GM19239 (cell line): Measurements from ENCODE around the gene SOWAHA.

Source experiments
- DNase-seq: peaks from one replicate; pipeline ENCODE4 v3.0.0; 2011; ENCODE audit warnings: low spot score; ENCODE audit not compliant: insufficient read length
- FAIRE-seq: peaks from 2 replicates; lab custom pipeline; 2011; peaks lifted over from hg19 to GRCh38; lab: Jason Lieb, UNC

The SOWAHA gene

DNA sequence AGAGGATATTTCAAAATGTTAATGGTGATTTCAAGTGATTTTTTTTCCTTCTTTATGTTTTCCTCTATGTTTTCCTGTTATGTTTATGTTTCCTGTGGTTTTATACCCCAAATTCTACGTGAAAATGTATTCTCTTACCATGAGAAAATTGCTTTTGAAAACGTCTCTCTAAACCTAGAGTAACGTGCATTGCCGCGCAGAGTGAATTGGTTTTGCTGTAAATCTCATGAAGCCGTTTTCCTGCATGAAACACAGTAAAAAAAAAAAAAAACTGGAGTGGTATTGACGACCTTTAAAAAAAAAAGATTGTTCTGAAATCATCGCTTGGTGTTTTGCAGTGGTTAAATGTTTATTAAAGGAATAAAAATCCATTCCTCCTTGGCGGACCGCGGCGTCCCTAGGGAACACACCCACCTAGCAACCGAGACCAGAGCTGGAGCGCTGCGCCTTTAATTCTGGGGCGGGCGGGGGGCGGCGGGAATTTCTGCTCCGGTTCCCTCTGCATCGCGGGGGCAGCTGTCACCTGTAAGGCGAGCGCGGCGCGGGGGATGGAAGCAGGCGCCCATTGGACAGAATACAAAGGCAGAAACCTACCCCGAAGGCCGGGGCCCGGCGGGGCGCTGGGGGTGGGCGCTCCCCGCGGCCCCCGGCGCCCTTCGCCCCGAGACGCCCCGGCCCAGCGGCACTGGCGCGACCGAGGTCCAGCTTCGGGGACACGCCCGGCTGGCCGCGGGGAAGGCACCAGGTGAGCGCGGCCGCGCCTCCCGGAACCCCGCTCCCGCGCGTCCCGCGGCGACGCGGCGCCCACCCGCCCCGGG lies at the start of gene SOWAHA:
Gene SOWAHA (plus strand): TSS at position 522 of the 818 bp plus-strand sequence. CDS start 320 bp downstream, outside the sequence.
- DNase-seq (no peak), FAIRE-seq (no peak)

DNA sequence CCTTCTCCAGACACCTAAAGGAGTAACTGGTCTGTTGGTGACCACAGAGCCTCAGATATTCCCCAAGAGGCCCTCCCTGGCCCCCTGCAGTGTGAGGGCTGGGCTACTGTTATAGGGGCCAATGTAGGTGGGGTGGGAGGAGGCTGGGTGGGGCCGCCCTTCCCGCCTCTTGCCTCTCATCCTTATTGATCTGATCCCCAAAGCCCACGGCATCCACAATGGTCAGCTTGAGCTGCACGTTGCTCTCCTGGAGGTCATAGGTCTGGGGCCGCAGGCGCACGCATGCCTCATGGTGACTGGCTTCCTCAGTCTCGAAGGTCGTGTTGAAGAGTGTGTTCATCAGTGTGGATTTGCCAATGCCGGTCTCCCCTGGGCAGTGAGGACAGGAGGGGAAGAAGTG lies 49.1 kb upstream of the SOWAHA start:
- FAIRE-seq (no peak), DNase-seq (no peak)

- FAIRE-seq (no peak), DNase-seq (no peak)
These were observed 48.3 kb upstream of the SOWAHA start for GRCh38 chr5:132764671-132765238.

- no peak for DNase-seq
- FAIRE-seq: no peak
These were observed 47.6 kb upstream of the SOWAHA start for GRCh38 chr5:132765311-132766019.

DNA sequence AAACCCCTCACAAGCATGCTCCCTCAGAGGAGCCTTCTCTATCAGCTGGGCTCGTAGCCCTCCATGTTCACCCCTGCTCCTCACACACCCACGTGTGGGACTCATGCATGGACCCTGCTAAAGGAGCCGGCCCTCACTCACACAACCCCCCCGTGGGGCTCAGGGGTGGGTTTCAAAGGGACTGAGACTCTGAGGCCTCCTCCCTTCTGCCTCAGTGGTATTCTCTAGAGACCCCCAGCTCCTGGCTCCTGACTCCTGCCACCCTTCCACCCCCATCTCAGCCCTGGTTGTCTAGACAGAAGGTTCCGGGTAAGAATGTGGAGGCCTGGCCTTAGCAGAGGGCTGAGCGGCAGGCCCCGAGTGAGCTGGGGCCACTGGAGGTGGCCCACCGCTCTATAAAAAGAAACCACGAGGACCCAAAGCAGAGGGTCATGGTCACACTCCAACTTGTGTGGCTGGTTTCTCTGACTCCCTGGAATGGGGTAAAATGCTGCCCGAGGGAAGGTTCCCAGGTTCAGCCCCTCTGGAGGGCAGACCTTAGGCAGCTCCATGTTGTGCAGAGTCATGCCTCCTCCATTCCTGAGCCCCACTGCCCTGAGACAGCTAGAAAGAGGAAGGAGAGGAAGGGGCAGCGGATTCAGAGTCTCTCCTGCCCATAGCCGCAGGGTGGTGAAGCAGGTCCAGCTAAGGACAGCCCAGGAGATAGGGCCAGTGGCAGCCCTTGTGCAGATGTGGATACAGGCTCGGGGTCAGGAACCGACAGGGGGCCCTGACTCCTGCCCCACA lies 46.9 kb upstream of the SOWAHA start:
- FAIRE-seq (no peak), DNase-seq (no peak)

DNA sequence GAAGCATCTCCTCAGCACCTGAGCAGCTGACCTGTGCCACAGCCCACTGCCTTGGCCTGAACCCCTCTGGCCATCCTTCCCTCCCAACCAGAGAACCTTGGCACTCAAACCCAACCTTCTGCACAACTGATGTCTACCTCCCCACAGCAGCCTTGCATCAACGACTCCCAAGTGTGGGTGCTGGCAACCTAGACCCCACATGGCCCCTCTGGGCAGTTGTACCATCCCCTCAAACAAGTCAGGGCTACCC lies 46.4 kb upstream of the SOWAHA start:
- DNase-seq (no peak), FAIRE-seq (no peak)

GRCh38 chr5:132767150-132767549 lies 46.0 kb upstream of the SOWAHA start:
- no peak for DNase-seq
- no peak for FAIRE-seq

GRCh38 chr5:132768485-132768868 lies 44.6 kb upstream of the SOWAHA start:
- DNase-seq (no peak), FAIRE-seq (no peak)

DNA sequence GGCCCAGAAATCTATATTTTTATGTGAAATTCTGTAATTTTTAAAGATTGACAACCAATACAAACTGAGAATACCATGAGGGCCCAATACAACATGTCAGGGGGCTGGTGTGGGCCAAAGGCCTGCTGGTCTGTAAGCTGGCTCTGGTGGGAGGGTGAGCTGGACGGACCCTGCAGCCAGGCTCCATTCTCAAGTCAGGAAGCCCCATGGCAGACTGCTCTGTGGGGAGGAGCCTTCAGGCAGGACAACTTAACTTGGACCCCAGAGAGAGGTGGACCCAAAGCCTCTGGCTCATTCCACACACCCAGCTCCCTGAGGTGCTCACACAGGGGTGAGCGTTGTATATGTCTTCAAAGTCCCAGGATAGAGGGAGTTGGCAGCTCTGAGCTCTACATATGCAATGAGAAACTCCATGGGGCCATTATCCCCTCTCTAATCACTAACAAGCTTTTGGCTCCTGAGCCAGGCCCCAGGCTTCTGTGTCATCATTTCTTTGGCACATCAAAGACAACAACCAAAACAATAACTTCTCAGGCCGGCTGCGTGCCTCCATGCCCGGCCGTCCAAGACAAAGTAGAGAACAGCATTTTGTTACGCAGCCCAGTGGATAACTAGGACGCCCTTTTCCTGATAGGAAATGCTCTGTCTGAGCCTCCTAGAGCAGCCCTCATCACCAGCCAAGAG lies 42.5 kb upstream of the SOWAHA start:
- no peak for DNase-seq
- FAIRE-seq: no peak

GRCh38 chr5:132771503-132771998 lies 41.6 kb upstream of the SOWAHA start:
- FAIRE-seq (no peak), DNase-seq (no peak)

- DNase-seq (no peak), FAIRE-seq (no peak)
These were observed 40.6 kb upstream of the SOWAHA start for GRCh38 chr5:132772291-132773070.

GRCh38 chr5:132773114-132773513 lies 40.0 kb upstream of the SOWAHA start:
- no peak for DNase-seq
- no peak for FAIRE-seq

DNA sequence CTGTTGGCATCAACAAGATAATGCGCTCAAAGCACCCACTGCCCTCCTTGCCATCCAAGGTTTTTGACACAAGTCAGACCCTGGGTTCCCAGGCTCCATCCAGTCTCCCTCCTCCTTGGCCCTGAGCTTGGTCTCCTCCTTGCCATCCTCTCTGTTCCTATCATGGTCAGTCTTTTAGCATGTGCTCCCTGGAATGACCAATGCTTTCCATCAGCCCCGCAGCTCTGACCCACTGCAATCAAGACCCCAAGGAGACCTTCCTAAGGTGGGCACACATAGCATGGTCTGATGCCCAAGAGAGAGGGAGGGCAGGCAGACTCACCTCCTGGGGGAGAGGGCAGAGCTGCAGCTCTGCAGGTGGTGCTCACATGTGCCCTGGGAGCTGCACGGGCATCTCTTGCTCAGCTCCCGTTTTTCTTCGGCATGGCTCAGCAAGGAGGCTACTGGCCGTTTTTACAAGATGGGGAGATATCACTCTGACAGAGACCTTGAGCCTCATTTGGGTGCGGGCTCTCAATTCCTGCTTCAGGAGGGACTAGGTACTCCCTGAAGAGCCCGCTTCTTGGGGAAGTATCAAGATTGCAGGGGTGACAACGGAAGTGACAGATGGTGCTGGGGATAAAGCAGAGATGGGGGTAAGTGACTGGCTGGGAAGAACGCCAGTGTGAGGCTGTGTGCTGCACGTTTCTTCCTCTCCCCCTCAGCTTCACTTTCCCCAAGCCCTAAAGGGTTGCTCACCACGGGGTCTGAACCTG lies 39.3 kb upstream of the SOWAHA start:
- no peak for DNase-seq
- no peak for FAIRE-seq

GRCh38 chr5:132774406-132774805 lies 38.7 kb upstream of the SOWAHA start:
- DNase-seq: no peak
- FAIRE-seq: no peak

GRCh38 chr5:132774896-132775295 lies 38.2 kb upstream of the SOWAHA start:
- FAIRE-seq (no peak), DNase-seq (no peak)

GRCh38 chr5:132775476-132775961 lies 37.6 kb upstream of the SOWAHA start:
- DNase-seq (no peak), FAIRE-seq (no peak)

DNA sequence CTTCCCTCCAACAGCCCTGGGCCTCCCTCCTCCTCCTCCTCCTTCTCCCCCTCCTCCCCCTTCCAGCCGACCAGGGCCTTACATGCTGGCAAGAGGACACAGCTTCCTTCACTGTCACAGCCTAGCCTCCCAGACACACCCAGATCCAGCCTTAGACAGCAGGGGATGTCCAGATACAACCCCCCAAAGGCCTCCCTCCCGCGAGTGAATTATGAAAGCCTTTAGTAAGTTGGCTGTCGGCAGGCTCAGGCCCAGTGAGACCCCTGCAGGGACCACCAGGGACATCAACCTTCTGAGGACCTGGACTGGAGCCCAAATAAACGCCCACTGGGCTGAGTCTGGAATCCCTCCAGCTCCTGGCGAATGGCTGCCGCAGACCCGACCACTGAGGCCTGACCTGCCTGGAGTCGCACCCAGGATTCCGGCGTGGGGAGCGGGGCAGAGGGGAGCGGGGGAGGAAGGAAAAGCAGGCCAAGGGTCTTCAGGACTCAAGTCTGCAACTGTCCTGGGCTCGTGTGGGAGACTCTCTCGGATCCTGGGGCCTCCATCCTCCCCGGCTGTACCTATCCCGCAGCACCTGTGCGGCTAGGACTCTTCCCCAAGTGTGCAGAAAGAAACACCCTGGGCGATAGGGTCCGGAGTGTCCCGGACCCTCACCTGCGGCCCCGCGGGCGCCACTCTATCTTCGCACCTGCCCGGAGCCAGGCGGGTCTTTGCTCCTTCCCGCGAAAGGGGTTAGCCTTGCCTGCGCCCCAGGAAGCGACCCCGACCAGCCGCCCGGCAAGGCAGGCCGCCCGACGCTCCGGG lies 36.8 kb upstream of the SOWAHA start:
- FAIRE-seq (no peak), DNase-seq (peak; percentile 22)

GRCh38 chr5:132776938-132777208 lies 36.2 kb upstream of the SOWAHA start:
- no peak for FAIRE-seq
- no peak for DNase-seq
